Hypothalamus (tissue), 51 donors: ENCODE data around the gene MTREX.
"Not testable (repeated sequence)": the region's sequence is repeated elsewhere in the genome, so short reads cannot be mapped to it uniquely, and the experiment has no call there.

Experiments used
- DNase-seq, 51 donors: peaks; one replicate each; lab custom pipeline; 2025; lab: John Stamatoyannopoulos, UW

MTREX gene

DNA sequence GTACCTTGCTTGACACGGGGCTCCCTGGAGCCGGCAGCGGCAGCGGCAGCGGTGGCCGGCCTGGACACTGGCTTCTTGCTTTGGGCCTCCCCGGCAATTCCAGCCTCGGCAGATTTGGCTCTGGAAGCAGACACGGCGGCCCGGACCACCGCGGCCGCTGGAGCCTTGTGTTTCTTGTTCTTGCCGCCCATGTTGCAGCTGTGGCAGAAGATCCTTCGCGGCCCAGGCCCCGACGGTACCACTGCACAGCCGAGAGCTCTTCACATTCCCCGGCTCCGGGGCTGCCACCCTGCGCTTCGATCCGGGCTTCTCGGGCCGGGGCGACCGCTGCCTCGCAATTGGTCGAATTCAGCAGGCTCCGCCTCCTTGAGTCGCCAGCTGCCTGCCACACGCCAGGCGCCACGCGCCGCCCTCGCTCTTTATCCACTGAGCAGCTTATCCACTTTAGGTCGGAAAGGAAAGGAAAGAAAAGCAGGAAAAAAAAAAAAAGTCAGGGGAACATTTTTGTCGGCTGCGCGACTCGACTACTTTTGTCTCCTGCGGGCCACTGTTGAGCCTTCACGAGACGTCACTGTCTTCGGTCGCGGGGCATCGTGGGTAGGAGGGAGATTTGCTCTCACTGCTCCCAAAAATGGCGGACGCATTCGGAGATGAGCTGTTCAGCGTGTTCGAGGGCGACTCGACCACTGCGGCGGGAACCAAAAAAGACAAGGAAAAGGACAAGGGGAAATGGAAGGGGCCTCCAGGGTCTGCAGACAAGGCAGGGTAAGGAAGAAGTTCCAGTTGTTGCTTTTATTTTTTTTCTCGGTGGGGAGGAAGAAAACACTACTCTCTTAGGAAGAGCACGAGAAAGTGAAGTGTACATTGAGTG is at the start of gene MTREX, which contains the start of gene DHX29:
MTREX (plus strand) TSS at position 607 of the 871 bp plus-strand sequence; CDS start at position 632, 25 bp downstream.
DHX29 (minus strand) TSS at position 312 of the 871 bp plus-strand sequence; CDS start at position 191, 121 bp downstream.
- peak; percentile 60 to 99 (median 91) for DNase-seq

DNA sequence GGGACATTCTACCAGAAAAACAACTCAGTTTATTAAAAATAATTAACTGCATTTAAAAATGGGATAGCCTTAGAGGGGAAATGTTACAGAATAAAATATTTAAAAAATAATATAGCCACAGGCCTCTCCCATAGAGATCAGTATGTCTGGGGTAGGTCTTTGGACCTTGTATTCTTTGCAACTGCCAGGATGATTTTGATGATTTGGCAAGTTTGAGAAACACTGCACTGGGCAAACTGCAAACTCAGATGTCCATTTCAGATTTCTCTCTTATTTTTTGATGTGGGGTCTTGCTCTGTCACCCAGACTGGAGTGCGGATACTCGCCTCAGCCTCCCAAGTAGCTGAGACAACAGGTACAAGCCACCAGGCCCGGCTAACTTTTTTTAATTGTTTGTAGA is 49.5 kb upstream of the MTREX start:
- DNase-seq = no peak

DNA sequence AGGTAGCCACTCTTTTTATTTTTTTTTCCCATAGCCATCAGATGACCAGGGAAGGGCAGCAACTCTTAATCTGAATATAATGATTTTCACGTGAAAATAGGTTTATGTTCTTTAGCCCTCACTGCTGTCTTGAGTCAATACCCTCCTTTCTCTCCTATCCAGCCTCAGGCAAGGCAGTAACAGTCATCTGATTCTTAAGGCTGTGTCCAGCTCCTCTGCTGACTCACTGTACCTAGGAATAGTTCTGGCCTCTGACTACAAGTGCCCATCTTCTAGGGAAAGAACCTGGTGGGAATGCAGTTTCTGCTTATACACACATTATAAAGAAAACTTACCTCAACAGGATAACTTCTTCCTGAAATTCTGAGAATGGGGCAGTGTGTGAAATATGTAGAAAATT is 31.0 kb upstream of the MTREX start:
- DNase-seq = no peak

DNA sequence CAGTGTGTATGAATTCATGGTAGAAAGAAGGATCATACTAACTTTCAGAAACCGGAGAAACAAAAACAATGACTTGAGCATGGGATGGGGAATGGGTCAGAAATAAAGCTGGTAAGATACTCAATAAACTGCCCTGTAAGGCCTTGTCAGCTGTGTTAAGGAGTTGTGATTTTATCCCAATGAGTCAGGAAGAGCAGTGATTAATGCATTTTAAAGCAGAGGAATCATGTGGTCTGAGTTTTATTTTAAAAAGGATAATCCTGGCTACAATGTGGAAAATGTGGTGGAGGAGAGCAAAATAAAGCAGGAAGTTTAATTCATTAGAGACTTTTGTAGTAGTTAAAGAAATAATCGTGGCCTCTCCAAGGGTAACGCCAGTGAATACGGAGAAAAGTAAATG is 29.0 kb upstream of the MTREX start:
- DNase-seq = no peak

DNA sequence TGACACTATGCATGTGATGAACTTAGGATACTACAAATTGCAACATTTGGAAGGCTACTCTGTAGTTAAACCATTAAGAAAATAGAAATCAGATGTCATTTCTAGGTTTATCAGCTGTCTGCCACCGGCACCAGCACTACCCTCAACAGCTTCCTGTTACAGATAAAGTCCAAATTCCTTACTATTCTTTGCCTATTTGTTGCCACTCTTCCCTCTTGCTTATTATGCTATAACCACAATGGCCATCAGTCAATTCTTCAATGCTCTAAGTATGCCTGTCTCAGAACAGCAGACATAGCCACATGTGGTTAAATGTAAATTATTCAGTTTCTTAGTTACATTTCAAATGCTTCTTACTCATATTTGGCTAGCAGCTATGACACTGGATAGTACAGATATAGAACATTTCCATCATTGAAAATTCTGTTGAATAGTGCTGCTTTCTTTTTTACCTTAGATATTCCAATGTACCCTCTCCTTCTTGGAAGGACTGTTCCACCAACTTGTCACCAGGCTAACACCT is 21.3 kb upstream of the MTREX start:
- DNase-seq = no peak

DNA sequence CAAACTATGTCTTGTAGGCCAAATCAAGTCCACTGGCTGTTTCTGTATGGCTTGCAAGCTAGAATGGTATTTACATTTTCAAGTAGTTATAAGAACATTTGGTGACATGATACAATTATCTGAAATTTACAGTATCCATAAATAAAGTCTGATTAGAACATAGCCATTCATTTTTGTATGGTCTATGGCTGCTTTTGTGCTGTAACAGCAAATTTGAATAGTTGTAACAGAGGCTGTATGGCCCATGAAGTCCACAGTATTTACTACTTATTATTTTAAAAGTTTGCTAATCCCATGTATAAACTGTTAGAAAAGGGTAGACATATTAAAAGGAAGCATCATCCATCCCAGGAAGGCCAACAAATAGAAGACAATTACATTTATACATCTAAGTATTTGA is 18.0 kb upstream of the MTREX start:
- no peak for DNase-seq

DNA sequence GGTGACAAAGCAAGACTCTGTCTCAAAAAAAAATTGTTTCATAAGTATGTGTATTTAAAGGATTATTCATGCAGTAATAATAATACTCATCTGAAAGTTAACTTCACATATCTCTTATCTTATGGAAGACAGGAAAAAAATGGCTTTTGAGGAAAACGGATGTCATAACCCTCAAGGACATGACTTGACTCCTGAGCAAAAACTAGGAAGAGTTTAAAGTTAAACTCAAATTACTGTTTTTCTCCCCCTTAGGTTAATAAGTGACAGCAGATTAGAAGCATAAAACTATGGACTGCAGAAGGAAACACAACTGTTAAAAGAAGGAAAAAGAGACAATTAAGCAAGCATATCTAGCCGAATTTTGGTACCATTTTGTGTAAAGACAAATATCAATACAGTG is 16.8 kb upstream of the MTREX start:
- DNase-seq = no peak

DNA sequence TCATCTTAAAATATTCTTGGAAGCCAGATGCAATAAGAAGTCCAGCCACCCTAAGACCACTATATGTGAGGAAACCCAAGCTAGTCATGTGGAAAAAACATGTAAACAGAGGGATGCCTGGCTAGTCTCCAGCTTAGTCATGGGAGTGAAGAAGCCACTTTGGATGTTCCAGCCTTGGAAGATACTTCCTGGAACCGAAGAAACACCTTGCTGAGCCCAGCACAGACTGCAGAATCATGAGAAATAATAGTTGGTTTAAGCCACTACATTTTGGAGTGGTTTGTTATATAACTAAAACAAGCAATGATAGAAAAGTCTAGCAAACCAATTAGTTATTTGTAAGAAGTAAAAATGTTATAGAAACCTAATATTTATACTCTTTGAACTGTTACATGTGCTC is 12.9 kb upstream of the MTREX start:
- no peak for DNase-seq

DNA sequence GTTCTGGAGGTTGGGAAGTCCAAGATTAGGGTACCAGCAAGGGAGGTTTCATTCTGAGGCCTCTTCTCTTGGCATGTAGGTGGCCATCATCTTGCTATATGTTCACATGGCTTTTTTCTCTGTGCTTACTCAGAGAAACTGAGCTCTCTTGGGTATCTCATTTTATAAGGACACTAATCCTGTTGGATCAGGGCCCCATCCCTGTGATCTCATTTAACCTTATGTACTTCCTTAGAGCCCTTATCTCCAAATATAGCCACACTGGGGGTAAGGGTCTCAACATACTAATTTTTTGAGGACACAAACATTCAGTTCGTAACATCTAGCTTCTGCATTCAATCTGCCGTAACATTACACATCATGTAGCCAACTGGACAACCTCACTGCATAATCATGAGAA is 6.9 kb upstream of the MTREX start:
- no peak for DNase-seq

DNA sequence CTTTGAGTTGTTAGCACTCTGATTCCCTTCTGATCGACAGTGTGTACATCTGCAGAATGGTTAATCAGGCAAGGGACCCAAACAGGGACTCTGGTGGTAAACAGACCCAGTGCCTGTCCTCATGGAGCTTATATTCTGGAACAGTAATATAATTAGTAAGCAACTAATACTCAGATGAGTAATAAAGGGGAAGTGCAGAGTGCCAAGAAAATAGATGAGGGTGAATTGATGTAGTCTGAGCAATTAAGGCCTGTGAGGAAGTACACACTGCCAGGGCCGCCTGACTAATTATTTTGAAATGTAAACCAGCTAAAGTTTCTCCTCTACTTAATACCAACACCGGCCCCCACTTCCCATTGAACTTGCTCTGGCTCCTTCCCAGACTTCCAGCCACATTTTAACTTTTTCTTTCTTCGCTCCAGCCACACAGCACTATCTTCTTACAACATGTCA is 4.5 kb upstream of the MTREX start:
- DNase-seq = no peak

DNA sequence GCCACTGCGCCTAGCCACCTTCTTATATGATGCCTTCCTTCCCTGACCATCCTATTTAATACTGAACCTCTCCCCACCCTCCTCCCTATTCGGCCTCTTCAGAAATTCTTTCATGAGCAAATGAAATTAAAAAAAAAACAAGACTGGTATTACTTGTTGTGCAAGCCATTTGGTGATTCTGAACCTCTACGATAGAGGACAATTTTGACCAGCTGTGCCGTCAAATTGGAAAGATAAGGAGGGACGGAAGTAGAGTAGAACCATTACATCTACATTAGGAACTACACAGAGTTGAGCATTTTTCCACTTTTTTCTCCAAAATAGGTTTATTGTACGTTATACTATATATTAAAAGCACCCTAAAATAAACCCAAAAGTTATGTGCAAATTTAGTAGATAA is 3.2 kb upstream of the MTREX start:
- DNase-seq = no peak

DNA sequence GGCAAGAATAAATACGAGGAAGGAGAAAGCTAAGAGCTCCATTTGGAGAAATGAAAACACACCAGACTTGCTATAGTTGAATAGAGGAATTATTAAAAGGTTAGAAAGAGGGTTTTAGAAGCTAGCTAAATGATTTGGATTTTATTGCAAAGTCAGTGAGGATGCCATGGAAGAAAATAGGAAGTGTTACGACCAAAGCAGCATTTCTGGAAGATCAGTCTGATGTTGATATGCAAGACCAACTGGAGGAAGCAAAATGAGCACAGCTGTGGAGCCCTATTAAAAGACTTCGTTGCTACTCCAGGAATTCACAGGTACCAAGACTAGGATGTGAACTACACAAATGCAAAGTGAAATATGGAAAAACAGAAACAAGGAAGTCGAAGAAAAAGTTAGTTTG is 2.4 kb upstream of the MTREX start:
- no peak for DNase-seq

DNA sequence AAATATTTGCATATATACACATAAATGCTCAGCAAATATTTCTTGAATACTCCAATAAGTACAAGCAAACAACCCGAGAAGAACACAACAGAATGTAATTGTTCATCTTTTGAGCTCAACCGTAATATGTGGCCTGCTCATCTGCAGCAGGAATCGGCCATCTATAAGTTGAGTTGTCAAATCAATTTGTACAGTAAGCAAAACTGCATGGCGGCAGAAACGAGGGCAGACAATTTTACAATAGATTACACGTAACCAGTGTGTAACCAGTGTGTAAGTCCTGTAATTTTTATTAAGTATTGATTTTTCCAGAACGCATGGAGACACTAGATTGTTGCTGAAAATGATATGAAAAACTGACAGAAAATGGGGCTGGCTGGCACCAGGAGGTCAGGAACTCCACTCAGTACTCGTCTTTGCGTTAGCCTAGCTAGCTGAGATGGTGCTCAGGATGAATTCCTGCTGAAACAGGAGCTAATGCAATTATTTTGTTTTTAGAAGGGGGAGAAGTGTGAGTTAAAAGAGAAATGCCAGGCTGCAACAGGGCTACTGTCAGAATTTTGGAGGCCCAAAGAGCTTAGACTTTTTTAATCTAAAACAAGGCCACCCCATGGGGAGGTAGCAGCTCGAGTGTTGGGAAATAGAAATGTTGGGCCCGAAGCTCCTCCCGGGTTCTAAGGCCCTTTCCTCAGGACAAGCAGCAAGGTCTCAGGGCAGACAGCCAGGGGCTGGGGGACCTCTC is 977 bp upstream of the MTREX start:
- DNase-seq = peak in 3 of 51 donors; percentile 20 to 38 (median 32)

DNA sequence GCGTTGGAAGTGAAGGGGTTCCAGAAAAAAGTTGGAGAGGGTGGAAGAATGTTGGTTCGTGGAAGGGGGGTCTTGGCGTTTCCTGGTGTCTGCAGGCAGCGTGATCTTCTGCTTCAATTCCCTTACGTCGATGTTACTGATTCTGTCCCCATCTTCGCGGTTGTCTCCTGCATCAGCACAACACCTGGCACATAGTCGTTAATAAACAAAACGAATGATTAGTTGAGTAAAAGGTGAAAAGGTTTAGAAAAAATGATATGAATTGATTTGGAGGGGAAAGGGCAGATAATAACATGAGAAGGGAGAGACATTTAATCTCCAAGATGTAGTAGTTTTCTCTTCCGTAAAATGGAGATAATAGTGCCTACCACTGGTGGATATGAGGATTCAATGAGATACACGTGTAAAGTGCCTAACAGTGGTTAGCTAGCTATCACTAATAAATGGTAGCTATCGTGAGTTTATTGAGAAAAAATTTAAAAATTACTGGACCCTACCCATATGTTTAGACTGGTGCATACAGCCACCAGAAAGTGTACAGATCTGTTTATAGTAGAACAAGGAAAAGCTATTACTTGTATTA is 556 bp downstream of the MTREX start:
- DNase-seq = peak in 2 of 51 donors; percentile 19 to 50

DNA sequence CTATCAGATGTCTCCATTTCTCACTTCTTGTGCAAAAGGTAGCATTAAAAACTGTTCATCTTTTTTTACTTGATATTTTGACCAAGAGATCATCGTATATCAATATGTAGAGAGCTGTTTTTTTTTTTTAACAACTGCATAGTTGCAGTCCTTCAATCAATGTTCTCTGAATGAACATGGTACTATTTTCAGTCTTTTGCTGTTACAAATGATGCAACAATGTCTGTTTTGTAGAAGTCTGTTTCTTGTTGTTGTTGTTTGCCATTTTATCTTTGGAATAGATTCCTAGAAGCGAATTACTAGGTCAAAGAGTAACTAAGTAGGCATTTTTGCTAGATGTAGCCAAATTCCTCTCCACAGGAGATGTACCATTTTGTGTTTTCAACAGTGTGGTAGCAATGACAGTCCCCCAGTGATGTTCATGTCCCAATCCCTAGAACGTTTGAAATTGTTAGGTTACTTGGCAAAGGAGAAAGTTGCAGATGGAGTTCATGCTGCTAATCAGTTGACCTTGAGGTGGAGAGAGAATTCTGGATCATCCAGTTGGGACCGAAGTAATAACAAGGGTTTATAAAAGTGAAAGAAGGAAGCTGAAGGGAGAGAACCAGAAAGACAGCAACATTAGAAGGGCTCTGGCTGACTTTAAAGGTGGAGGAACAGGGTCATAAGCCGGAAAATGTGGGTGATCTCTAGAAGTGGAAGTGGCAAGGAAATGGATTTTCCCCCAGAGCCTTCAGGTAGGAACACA is 6.3 kb downstream of the MTREX start:
- DNase-seq = no peak

DNA sequence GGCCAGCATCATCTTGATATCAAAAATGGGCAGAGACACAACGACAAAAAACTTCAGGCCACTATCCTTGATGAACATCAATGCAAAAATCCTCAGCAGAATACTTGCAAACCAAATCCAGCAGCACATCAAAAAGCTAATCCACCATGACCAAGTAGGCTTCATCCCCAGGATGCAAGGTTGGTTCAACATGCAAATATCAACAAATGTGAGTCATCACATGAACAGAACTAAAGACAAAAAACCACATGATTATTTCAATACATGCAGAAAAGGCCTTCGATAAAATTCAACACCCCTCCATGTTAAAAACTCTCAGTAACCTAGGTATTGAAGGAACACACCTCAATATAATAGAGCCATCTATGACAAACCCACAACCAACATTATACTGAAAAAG is 8.5 kb downstream of the MTREX start:
- no peak for DNase-seq

DNA sequence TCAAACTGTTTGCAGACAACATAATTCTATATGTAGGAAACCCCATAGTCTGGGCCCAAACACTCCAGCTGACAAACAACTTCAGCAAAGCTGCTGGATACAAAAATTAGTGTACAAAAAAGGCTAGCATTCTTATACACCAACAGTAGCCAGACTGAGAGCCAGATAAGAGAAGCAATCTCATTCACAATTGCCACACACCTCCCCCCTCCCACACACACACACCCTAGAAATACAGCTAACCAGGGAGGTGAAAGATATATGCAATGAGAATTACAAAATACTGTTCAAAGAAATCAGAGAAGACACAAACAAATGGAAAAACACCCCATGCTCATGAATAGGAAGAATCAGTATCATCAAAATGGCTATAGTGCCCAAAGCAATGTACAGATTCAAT is 9.0 kb downstream of the MTREX start:
- DNase-seq = no peak

DNA sequence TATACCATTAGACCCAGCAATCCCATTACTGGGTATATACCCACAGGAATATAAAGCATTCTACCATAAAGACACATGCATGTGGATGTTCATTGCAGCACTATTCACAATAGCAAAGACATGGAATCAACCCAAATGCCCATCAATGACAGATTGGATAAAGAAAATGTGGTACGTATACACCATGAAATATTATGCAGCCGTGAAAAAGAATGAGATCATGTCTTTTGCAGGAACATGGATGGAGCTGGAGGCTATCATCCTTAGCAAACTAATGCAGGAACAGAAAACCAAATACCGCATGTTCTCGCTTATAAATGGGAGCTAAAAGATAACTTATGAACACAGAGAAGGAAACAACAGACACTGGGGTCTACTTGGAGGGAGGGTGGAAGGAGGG is 10.4 kb downstream of the MTREX start:
- not testable (repeated sequence) for DNase-seq

DNA sequence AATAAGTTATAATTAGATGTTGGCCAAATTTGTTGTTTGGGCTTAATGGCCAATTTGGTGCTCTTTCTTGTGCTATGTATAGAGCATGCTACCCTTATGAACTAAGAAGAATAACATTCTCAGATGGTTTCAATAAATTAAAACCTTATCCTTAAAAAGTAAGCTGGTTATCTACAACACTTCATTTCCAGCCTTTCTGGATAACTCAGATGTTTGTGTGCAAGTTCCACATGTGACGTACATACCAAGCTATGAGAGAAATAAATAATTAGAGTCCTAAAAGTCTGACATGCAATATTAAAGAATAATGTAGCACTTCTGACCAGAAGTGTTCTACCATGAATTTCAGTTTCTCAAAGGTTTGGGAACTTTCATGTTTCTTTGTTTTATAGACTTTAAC is 11.7 kb downstream of the MTREX start:
- DNase-seq = no peak

DNA sequence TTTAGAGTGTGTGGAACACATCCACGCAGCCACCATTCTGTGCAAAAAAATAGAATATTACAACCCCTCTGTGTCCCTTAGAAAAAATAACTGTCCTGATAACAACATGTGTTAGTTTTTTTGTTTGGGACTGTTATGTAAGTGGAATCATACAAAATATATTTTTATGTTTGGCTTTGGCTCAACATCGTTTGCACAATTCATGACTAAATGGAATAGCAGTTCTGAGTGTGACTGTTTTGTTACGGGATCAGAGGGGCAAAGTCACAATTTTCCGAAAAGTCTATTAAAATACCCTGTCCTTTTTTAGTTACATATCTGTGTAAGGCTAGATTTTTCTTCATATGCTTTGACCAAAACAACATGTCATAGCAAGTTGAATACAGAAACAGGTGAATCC is 12.8 kb downstream of the MTREX start:
- DNase-seq = no peak
